ENCODE measurements around the gene MACO1. TPM values are rescaled to one million over a fixed set of nuclear protein-coding genes. Genes with fewer than 3 reads are reported as not detected.

MACO1 gene
- total and polyA plus RNA-seq, 2 of the 8 experiments (the other 6 are each of a cell fraction or from before 2014, with no cell fraction given) = 3.5 to 15.1 TPM

DNA sequence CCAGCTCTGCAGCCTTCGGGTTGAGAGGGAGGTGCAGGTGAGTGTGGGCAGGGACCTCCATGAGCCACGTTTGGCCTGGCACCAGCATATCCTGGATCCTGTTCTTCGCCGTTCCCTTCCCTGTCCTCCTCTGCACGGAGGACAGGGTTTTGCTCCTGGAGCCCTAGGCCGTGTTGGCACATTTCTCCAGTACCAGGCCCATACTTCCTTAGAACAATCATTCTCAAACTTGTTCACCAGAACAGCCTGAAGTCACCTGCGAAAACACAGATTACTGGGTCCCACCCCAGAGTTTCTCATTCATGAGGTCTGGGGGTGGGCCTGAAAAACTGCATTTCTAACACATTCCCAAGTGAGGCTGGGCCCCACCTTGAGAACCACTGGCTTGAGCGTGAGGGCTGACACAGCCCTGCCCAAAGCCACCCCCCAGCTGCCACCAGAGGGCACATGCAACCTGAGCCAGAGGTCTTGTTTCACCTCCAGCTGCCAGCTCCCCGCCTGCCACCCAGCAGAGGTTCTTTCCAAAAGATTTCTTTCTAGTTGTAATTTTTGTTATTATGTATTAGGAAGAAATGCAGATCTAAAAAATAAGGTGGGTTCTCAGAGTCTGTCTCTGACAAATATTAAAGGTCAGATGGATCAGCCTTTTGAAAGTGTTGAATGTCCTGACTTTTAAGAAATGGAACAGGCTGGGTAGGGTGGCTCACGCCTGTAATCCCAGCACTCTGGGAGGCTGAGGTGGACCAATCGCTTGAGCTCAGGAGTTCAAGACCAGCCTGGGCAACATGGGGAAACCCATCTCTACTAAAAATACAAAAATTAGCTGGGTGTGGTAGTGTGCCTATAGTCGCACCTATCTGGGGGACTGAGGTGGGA, 73.1 kb downstream of the MACO1 start (continued):
- TF ChIP-seq CTCF (IDR thresholded peaks at IDR 0.05; ENCODE audit: control extremely low read depth in 1 of 3, insufficient read depth in 1 of 3, low read depth in 1 of 3, low read length in 3 of 3) = peak; percentile 78 to 91 (median 87)
